Measurements from ENCODE around the gene PLD2. TPM values are rescaled to one million over a fixed set of nuclear protein-coding genes. Genes with fewer than 3 reads are reported as not detected.
"Not testable (repeated sequence)": the region's sequence is repeated elsewhere in the genome, so short reads cannot be mapped to it uniquely, and the experiment has no call there.

PLD2 gene
- total RNA-seq, 1 donor from 2014 or later: 61.4 TPM

DNA sequence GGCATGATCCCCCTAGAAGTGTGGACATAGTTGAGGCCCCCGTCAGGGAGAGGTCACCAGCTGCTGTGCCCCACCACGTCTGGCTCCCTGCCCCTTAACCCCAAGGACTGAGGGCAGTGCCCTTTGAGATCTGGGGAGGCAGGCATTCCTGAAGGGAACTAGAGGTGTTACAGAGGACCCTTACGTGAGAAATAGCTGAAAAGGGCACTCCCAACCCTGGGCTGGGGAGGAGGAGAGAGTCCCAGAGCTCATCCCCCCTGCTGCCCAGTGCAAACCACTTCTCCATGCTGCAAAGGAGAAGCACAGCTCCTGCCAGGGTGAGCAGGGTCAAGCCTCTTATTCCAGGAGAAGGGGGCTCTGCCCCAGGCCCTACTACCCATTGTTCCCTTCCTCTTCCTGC lies 15.9 kb downstream of the PLD2 start:
- Mint-ChIP-seq H3K4me3 (ENCODE audit: unreplicated experiment) (no peak overlapping the region), H3K36me3 (ENCODE audit: unreplicated experiment) (no peaks in the 10 kb centered on the region), H3K27ac (ENCODE audit: unreplicated experiment) (no peak overlapping the region), H3K4me1 (ENCODE audit: low read depth, unreplicated experiment) (no peaks in the 10 kb centered on the region), H3K9me3 (ENCODE audit: unreplicated experiment) (no peaks in the 10 kb centered on the region), H3K27me3 (ENCODE audit: unreplicated experiment) (peaks cover 1% of the 10 kb centered on the region)
- DNase-seq: no peak
- TF ChIP-seq CTCF (IDR thresholded peaks at IDR 0.05; ENCODE audit: partially characterized antibody, unreplicated experiment): no peak

- H3K27ac Mint-ChIP-seq (ENCODE audit: unreplicated experiment): no peak overlapping the region
- no peak for TF ChIP-seq CTCF (IDR thresholded peaks at IDR 0.05; ENCODE audit: partially characterized antibody, unreplicated experiment)
- no peak overlapping the region for H3K4me3 Mint-ChIP-seq (ENCODE audit: unreplicated experiment)
- peaks cover 1% of the 10 kb centered on the region for H3K27me3 Mint-ChIP-seq (ENCODE audit: unreplicated experiment)
- no peaks in the 10 kb centered on the region for H3K4me1 Mint-ChIP-seq (ENCODE audit: low read depth, unreplicated experiment)
- H3K36me3 Mint-ChIP-seq (ENCODE audit: unreplicated experiment): no peaks in the 10 kb centered on the region
- no peaks in the 10 kb centered on the region for H3K9me3 Mint-ChIP-seq (ENCODE audit: unreplicated experiment)
- no peak for DNase-seq
These were observed 16.6 kb downstream of the PLD2 start for GRCh38 chr17:4823373-4824089.

DNA sequence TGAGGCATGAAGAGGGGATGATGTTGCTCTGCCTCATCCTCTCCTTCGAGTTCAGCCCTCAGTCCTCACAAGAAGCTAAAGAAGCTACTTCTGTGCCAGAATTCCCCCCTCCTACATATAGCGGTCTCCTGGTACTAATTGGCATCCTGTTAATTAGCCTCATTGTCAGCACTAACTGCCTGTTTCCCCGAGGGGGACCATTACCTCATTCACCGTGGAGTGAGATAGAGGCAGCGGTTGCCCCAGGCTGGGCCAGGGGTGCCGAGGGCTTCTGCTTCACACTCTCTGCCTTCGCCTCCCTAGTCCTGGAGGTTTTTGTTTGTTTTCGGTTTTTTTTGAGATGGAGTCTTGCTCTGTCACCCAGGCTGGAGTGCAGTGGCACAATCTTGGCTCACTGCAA lies 20.4 kb downstream of the PLD2 start:
- DNase-seq: peak; percentile 44
- Mint-ChIP-seq H3K27ac (ENCODE audit: unreplicated experiment) (no peak overlapping the region), H3K4me1 (ENCODE audit: low read depth, unreplicated experiment) (no peaks in the 10 kb centered on the region), H3K36me3 (ENCODE audit: unreplicated experiment) (no peaks in the 10 kb centered on the region), H3K27me3 (ENCODE audit: unreplicated experiment) (no peaks in the 10 kb centered on the region), H3K9me3 (ENCODE audit: unreplicated experiment) (no peaks in the 10 kb centered on the region), H3K4me3 (ENCODE audit: unreplicated experiment) (no peak overlapping the region)
- no peak for TF ChIP-seq CTCF (IDR thresholded peaks at IDR 0.05; ENCODE audit: partially characterized antibody, unreplicated experiment)

GRCh38 chr17:4832829-4833177 lies 25.9 kb downstream of the PLD2 start:
- not testable (repeated sequence) for DNase-seq; H3K36me3 Mint-ChIP-seq (ENCODE audit: unreplicated experiment); H3K27me3 Mint-ChIP-seq (ENCODE audit: unreplicated experiment); H3K9me3 Mint-ChIP-seq (ENCODE audit: unreplicated experiment)
- Mint-ChIP-seq H3K27ac (ENCODE audit: unreplicated experiment) (peak overlapping the region; percentile 78), H3K4me3 (ENCODE audit: unreplicated experiment) (peak overlapping the region; percentile 96), H3K4me1 (ENCODE audit: low read depth, unreplicated experiment) (peaks cover 24% of the 10 kb centered on the region)

DNA sequence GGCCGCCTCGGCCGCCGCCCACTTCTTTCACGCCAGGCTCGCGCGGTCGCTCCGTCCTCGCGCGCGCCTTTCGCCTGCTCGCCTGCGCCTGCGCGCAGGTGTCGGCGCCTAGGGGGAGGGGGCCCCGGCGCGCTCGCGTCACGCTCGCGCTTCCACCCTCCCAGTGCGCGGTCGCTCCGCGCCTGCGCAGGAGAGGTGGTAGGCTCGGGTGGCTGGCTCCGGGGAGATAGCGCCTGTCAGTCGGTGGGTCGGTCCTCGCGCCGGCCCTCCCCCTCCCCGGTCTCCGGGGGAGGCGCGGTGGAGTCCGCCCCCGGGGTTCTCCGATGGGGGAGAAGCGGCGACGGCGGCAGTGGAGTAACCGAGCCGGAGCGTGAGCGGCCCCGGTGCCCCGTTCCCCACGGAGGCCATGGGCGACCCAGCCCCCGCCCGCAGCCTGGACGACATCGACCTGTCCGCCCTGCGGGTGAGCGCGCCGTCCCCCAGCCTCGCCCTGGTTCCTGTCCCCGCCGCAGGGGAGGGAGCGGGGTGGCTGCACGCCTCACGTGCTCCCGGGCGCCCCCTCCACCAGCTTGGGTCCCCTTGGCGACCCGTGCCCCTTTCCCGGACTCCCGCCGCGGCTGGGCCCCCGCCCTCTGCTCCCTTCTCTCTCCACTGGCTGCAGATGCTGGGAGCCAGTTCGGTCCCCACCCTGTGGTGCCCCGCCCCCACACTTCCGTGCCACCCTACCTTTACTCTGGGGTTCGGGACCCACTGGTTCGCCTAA lies 26.4 kb downstream of the PLD2 start, which contains the start of gene MINK1:
MINK1 (plus strand) TSS at position 163 of the 763 bp plus-strand sequence; CDS start at position 407, 244 bp downstream.
- peak within 1 kb of the TSS; percentile 96 for H3K4me3 Mint-ChIP-seq (ENCODE audit: unreplicated experiment)
- peaks cover 4% of the 10 kb centered on the region for H3K9me3 Mint-ChIP-seq (ENCODE audit: unreplicated experiment)
- H3K4me1 Mint-ChIP-seq (ENCODE audit: low read depth, unreplicated experiment): peaks cover 29% of the 10 kb centered on the region
- peaks cover 5% of the 10 kb centered on the region for H3K36me3 Mint-ChIP-seq (ENCODE audit: unreplicated experiment)
- no peak for TF ChIP-seq CTCF (IDR thresholded peaks at IDR 0.05; ENCODE audit: partially characterized antibody, unreplicated experiment)
- peak; percentile 87 for DNase-seq
- no peaks in the 10 kb centered on the region for H3K27me3 Mint-ChIP-seq (ENCODE audit: unreplicated experiment)
- H3K27ac Mint-ChIP-seq (ENCODE audit: unreplicated experiment): peak within 1 kb of the TSS; percentile 83
